Endothelial cell of umbilical vein (primary cell): ENCODE results near the gene PPP1R3D. TPM values are rescaled to one million over a fixed set of nuclear protein-coding genes. Genes with fewer than 3 reads are reported as not detected.

Experiments used
- BruUV-seq: library from RNA; stranded (reverse); fragments of 400-500 nt; replicated peaks from 2 replicates; lab custom pipeline; 2021; lab: Mats Ljungman, UMichigan
- CTCF ChIA-PET: fragments of 300-600, 350-600 bp; sonication (Branson Sonifier 250); formaldehyde crosslinking; loops from one replicate; lab custom pipeline; 2021; ENCODE audit warnings: antibody characterized with exemption, inconsistent platforms; lab: Charles Lee
- POLR2A ChIA-PET: fragments of 300-600, 350-600 bp; sonication (Branson Sonifier 250); formaldehyde crosslinking; loops from one replicate; lab custom pipeline; 2021; ENCODE audit warnings: antibody characterized with exemption, inconsistent platforms; lab: Charles Lee
- DNase-seq: peaks from one replicate; pipeline ENCODE4 v3.0.0-alpha.2; 2011; ENCODE audit warnings: low read depth, low spot score
- FAIRE-seq: peaks from 2 replicates; lab custom pipeline; 2011; peaks lifted over from hg19 to GRCh38; lab: Jason Lieb, UNC
- H2AFZ ChIP-seq: 2 replicates; pipeline ENCODE4 v1.6.0; 2012; ENCODE audit warnings: low read depth, low read length, control low read depth, inconsistent platforms
- H3K27ac ChIP-seq: 2 replicates; pipeline ENCODE4 v1.5.1; 2011; ENCODE audit warnings: low read depth, mild to moderate bottlenecking, control low read depth, low read length, moderate library complexity; ENCODE audit not compliant: insufficient read depth
- H3K27me3 ChIP-seq, 2 experiments: 2 replicates each; pipeline versions ENCODE4 v1.6.0 to v1.6.1; 2011; ENCODE audit warnings: low read length in 2 of 2, mixed read lengths in 1 of 2; ENCODE audit not compliant: control insufficient read depth in 2 of 2, insufficient read depth in 2 of 2
- H3K36me3 ChIP-seq, 2 experiments: 2 replicates in 1 of 2; 3 replicates in 1 of 2; pipeline ENCODE4 v1.5.1; 2011; ENCODE audit warnings: low read length in 2 of 2, mild to moderate bottlenecking in 1 of 2, moderate library complexity in 1 of 2; ENCODE audit not compliant: control insufficient read depth in 2 of 2, insufficient read depth in 2 of 2; ENCODE audit errors: extremely low read depth in 1 of 2
- H3K4me1 ChIP-seq: 3 replicates; pipeline ENCODE4 v1.5.1; 2011; ENCODE audit warnings: mild to moderate bottlenecking, low read length; ENCODE audit not compliant: control insufficient read depth, insufficient read depth; ENCODE audit errors: extremely low read depth
- H3K4me2 ChIP-seq: 2 replicates; pipeline ENCODE4 v1.6.1; 2011; ENCODE audit warnings: low read length, control low read depth, mixed read lengths; ENCODE audit not compliant: insufficient read depth
- H3K4me3 ChIP-seq, 3 experiments: fragments of 200-600 bp in 1 of 3; sonication (generic), shearing (Covaris generic) in 1 of 3; replicated peaks in 1 of 3; 2 replicates each; pipeline ENCODE4 v1.5.1; 2011 to 2016; ENCODE audit warnings: control low read depth in 3 of 3, low read length in 3 of 3, mild to moderate bottlenecking in 2 of 3, inconsistent platforms in 1 of 3, low read depth in 1 of 3, moderate library complexity in 1 of 3; ENCODE audit not compliant: insufficient read depth in 1 of 3
- H3K79me2 ChIP-seq: 2 replicates; pipeline ENCODE4 v1.6.0; 2012; ENCODE audit warnings: low read length, inconsistent platforms; ENCODE audit not compliant: control insufficient read depth, insufficient read depth
- H3K9ac ChIP-seq: replicated peaks from 2 replicates; pipeline ENCODE3; 2011; ENCODE audit warnings: low read length, control low read depth; ENCODE audit not compliant: insufficient read depth; ENCODE audit errors: extremely low read depth
- H3K9me1 ChIP-seq: replicated peaks from 3 replicates; pipeline ENCODE4 v1.6.0; 2011; ENCODE audit warnings: mild to moderate bottlenecking, low read length; ENCODE audit not compliant: control insufficient read depth, insufficient read depth; ENCODE audit errors: extremely low read depth
- H3K9me3 ChIP-seq: replicated peaks from 2 replicates; pipeline ENCODE4 v1.5.1; 2012; ENCODE audit warnings: low read length, inconsistent platforms; ENCODE audit not compliant: control insufficient read depth, insufficient read depth
- H4K20me1 ChIP-seq: replicated peaks from 2 replicates; pipeline ENCODE3; 2011; ENCODE audit warnings: mild to moderate bottlenecking, low read length; ENCODE audit not compliant: control insufficient read depth, insufficient read depth; ENCODE audit errors: extremely low read depth
- CTCF ChIP-seq, 2 donors: IDR thresholded peaks; 1 replicate in 1 of 2; 2 replicates in 1 of 2; pipeline ENCODE4 v1.5.1; 2011; ENCODE audit warnings: low read length in 2 of 2, mild to moderate bottlenecking in 2 of 2, moderate library complexity in 2 of 2, control low read depth in 1 of 2, inconsistent platforms in 1 of 2, low read depth in 1 of 2; ENCODE audit not compliant: insufficient read depth in 1 of 2; ENCODE audit errors: extremely low read depth in 1 of 2
- EZH2 ChIP-seq: IDR thresholded peaks from 2 replicates; pipeline ENCODE4 v1.6.1; 2012; ENCODE audit warnings: borderline replicate concordance, low read depth, mild to moderate bottlenecking, moderate library complexity, low read length, inconsistent platforms; ENCODE audit not compliant: severe bottlenecking
- FOS ChIP-seq: IDR thresholded peaks from 2 replicates; pipeline ENCODE4 v1.6.1; 2011; ENCODE audit warnings: mild to moderate bottlenecking, low read length, moderate library complexity, borderline replicate concordance; ENCODE audit not compliant: insufficient read depth
- GATA2 ChIP-seq: IDR thresholded peaks from 2 replicates; pipeline ENCODE4 v1.7.0; 2011; ENCODE audit warnings: low read depth, mild to moderate bottlenecking, moderate library complexity, mixed read lengths, low read length; ENCODE audit not compliant: insufficient read length, insufficient read depth
- JUN ChIP-seq: IDR thresholded peaks from 2 replicates; pipeline ENCODE4 v1.6.1; 2011; ENCODE audit warnings: borderline replicate concordance, low read depth; ENCODE audit not compliant: insufficient read length, insufficient read depth
- MAX ChIP-seq: IDR thresholded peaks from 2 replicates; pipeline ENCODE4 v1.6.1; 2011; ENCODE audit not compliant: insufficient read depth, insufficient read length
- MYC ChIP-seq: IDR thresholded peaks from one replicate; pipeline ENCODE4 v1.6.1; 2011; ENCODE audit warnings: mild to moderate bottlenecking, low read depth, low read length
- POLR2A ChIP-seq: IDR thresholded peaks from 2 replicates; pipeline ENCODE4 v1.6.1; 2012; ENCODE audit warnings: low read depth, mild to moderate bottlenecking, control low read depth, low read length
- POLR2AphosphoS5 ChIP-seq: IDR thresholded peaks from 2 replicates; pipeline ENCODE4 v1.6.1; 2012; ENCODE audit warnings: low read depth, mild to moderate bottlenecking, control low read depth, low read length, moderate library complexity; ENCODE audit not compliant: insufficient read depth
- dilution Hi-C: fragments of 300-500 bp; cut with MboI; formaldehyde crosslinking; loops from one replicate; pipeline ENCODE4 v1.15.0; 2019; ENCODE audit warnings: low sequenced_read_pairs; ENCODE audit not compliant: extremely low pct_ligation_motif_present
- intact Hi-C: fragments of 100-400 bp; cut with micrococcal nuclease; formaldehyde crosslinking; loops from one replicate; pipeline ENCODE4 v1.10.0; 2022
- polyA plus RNA-seq, 4 experiments: library from polyadenylated mRNA; depleted of rRNA in 3 of 4; stranded (reverse) in 3 of 4; unstranded in 1 of 4; fragments of >200 nt; gene quantifications; 2 replicates each; pipeline versions ENCODE4 v1.2.1 to v1.2.3, GENCODE V29; 2011 to 2012; ENCODE audit warnings: missing spikeins in 1 of 4
- total RNA-seq: library from RNA; stranded (reverse); gene quantifications from 2 replicates; pipeline ENCODE4 v1.2.3, GENCODE V29; 2021

The PPP1R3D gene
- total and polyA plus RNA-seq, 2 donors (not counting 3 experiments of a cell fraction or from before 2014, with no cell fraction given) = 1.7 to 5.2 TPM

GRCh38 chr20:59987135-59987534, 47.0 kb upstream of the PPP1R3D start:
- no peaks in the 10 kb centered on the region for H3K9me1 ChIP-seq
- FAIRE-seq (no peak), DNase-seq (no peak)
- H2AFZ ChIP-seq = no peak overlapping the region
- H3K9ac ChIP-seq = no peak overlapping the region
- H3K79me2 ChIP-seq = no peaks in the 10 kb centered on the region
- no peaks in the 10 kb centered on the region for H3K27me3 ChIP-seq
- H3K9me3 ChIP-seq = no peaks in the 10 kb centered on the region
- dilution Hi-C loops (no loop called here), intact Hi-C loops (no loop called here)
- TF ChIP-seq JUN (no peak), CTCF (IDR thresholded peaks at IDR 0.05; ENCODE audit: extremely low read depth in 1 of 2, insufficient read depth in 1 of 2, low read depth in 1 of 2, low read length in 2 of 2) (no peak), EZH2 (no peak), FOS (no peak), MYC (no peak), POLR2A (no peak), GATA2 (no peak), MAX (no peak), POLR2AphosphoS5 (no peak)
- BruUV-seq = no TSS peak
- H3K27ac ChIP-seq = no peak overlapping the region
- no peaks in the 10 kb centered on the region for H3K4me1 ChIP-seq
- no peaks in the 10 kb centered on the region for H3K36me3 ChIP-seq
- H3K4me2 ChIP-seq = no peak overlapping the region
- no peak overlapping the region for H3K4me3 ChIP-seq
- ChIA-PET POLR2A (no interaction called here), CTCF (no interaction called here)
- no peaks in the 10 kb centered on the region for H4K20me1 ChIP-seq
